Caco-2 (cell line): ENCODE results near the gene HHAT. TPM values are rescaled to one million over a fixed set of nuclear protein-coding genes. Genes with fewer than 3 reads are reported as not detected.

ENCODE experiments used
- BruUV-seq: library from RNA; stranded (reverse); fragments of 400-500 nt; replicated peaks from 2 replicates; lab custom pipeline; 2021; lab: Mats Ljungman, UMichigan
- CTCF ChIA-PET: fragments of 300-600 bp; sonication (Branson Sonifier 250); formaldehyde crosslinking; loops from one replicate; lab custom pipeline; 2022; ENCODE audit warnings: antibody characterized with exemption; lab: Charles Lee
- POLR2A ChIA-PET: fragments of 300-600 bp; sonication (Branson Sonifier 250); formaldehyde crosslinking; loops from one replicate; lab custom pipeline; 2022; ENCODE audit warnings: antibody characterized with exemption; lab: Charles Lee
- DNase-seq, 2 experiments: peaks; one replicate each; pipeline versions ENCODE4 v3.0.0 to v3.0.0-alpha.2; 2020 to 2022
- H3K27me3 ChIP-seq: replicated peaks from 2 replicates; pipeline ENCODE4 v1.6.0; 2011; ENCODE audit warnings: low read length; ENCODE audit not compliant: control insufficient read depth, insufficient read depth
- H3K36me3 ChIP-seq: 2 replicates; pipeline ENCODE4 v1.5.1; 2011; ENCODE audit warnings: low read length; ENCODE audit not compliant: control insufficient read depth, insufficient read depth
- H3K4me1 ChIP-seq: fragments of 250-450 bp; sonication (Bioruptor Pico); 2 replicates; pipeline ENCODE4 v1.5.1; 2020; ENCODE audit warnings: mild to moderate bottlenecking
- H3K4me3 ChIP-seq: 2 replicates; pipeline ENCODE4 v1.5.1; 2011; ENCODE audit warnings: low read depth, mild to moderate bottlenecking, control low read depth, low read length
- H3K9me3 ChIP-seq: fragments of 250-450 bp; sonication (Bioruptor Pico); 2 replicates; pipeline ENCODE4 v1.5.1; 2020; ENCODE audit warnings: mild to moderate bottlenecking, moderate library complexity
- H3K27ac Mint-ChIP-seq: one replicate; pipeline ENCODE4 v1.8.0; 2022; ENCODE audit warnings: mixed read lengths; ENCODE audit not compliant: unreplicated experiment
- H3K27me3 Mint-ChIP-seq: one replicate; pipeline ENCODE4 v1.8.0; 2022; ENCODE audit warnings: mixed read lengths; ENCODE audit not compliant: insufficient read depth, unreplicated experiment
- H3K36me3 Mint-ChIP-seq: one replicate; pipeline ENCODE4 v1.8.0; 2022; ENCODE audit warnings: mild to moderate bottlenecking, mixed read lengths; ENCODE audit not compliant: insufficient read depth, unreplicated experiment
- H3K4me1 Mint-ChIP-seq: one replicate; pipeline ENCODE4 v1.8.0; 2022; ENCODE audit warnings: low read depth, mixed read lengths; ENCODE audit not compliant: unreplicated experiment
- H3K4me3 Mint-ChIP-seq: one replicate; pipeline ENCODE4 v1.8.0; 2022; ENCODE audit warnings: mild to moderate bottlenecking, moderate library complexity, mixed read lengths; ENCODE audit not compliant: unreplicated experiment
- H3K9me3 Mint-ChIP-seq: one replicate; pipeline ENCODE4 v1.8.0; 2022; ENCODE audit warnings: mixed read lengths; ENCODE audit not compliant: unreplicated experiment
- CTCF ChIP-seq, 2 experiments: fragments of 200-600 bp in 1 of 2; IDR thresholded peaks; 1 replicate in 1 of 2; 2 replicates in 1 of 2; pipeline versions ENCODE4 v1.5.1 to v1.8.0; 2011 to 2022; ENCODE audit warnings: antibody characterized with exemption in 1 of 2, control low read depth in 1 of 2, inconsistent platforms in 1 of 2, low read depth in 1 of 2, low read length in 1 of 2, mild to moderate bottlenecking in 1 of 2, moderate library complexity in 1 of 2; ENCODE audit not compliant: insufficient read depth in 1 of 2, severe bottlenecking in 1 of 2, unreplicated experiment in 1 of 2
- intact Hi-C: fragments of 100-400 bp; cut with micrococcal nuclease; formaldehyde crosslinking; loops from one replicate; pipeline ENCODE4 v1.10.0; 2022; ENCODE audit not compliant: unreplicated experiment
- total RNA-seq: library from RNA; stranded (reverse); gene quantifications from 2 replicates; pipeline ENCODE4 v1.2.3, GENCODE V29; 2022

HHAT gene
- total RNA-seq, 1 experiment from 2014 or later: 3.9 TPM

- H3K4me1 Mint-ChIP-seq: no peaks in the 10 kb centered on the region
Measured at GRCh38 chr1:210446479-210446878, 117.8 kb downstream of the HHAT start.

GRCh38 chr1:210447456-210448057 is 118.9 kb downstream of the HHAT start:
- no peaks in the 10 kb centered on the region for H3K4me1 ChIP-seq
- no peaks in the 10 kb centered on the region for H3K36me3 Mint-ChIP-seq
- CTCF ChIA-PET: interaction anchor here (0.6 to 2.1 kb wide), 5 partner anchors 39 to 687 kb away, joined by 3 to 17 read pairs (median 4); partner anchors contain the start of gene KCNH1
- no peak overlapping the region for H3K4me3 Mint-ChIP-seq
- no peaks in the 10 kb centered on the region for H3K4me1 Mint-ChIP-seq
- no peak for TF ChIP-seq CTCF (IDR thresholded peaks at IDR 0.05; ENCODE audit: insufficient read depth in 1 of 2, low read depth in 1 of 2, low read length in 1 of 2, severe bottlenecking in 1 of 2, unreplicated experiment in 1 of 2)
- peaks cover 3% of the 10 kb centered on the region for H3K27me3 Mint-ChIP-seq
- intact Hi-C loops: loop anchor here (1.0 to 5.0 kb wide), 4 partner anchors 40 to 688 kb away; no protein-coding TSS in a partner anchor
- POLR2A ChIA-PET: no interaction called here
- no peaks in the 10 kb centered on the region for H3K9me3 Mint-ChIP-seq
- H3K36me3 ChIP-seq: no peaks in the 10 kb centered on the region
- DNase-seq: no peak
- H3K27me3 ChIP-seq: no peaks in the 10 kb centered on the region
- H3K9me3 ChIP-seq: no peaks in the 10 kb centered on the region
- H3K27ac Mint-ChIP-seq: no peak overlapping the region
- no peak overlapping the region for H3K4me3 ChIP-seq
- BruUV-seq: no TSS peak

More at GRCh38 chr1:210446479-210446878, 117.8 kb downstream of the HHAT start:
- no peak overlapping the region for H3K4me3 Mint-ChIP-seq
- Histone ChIP-seq H3K9me3 (no peaks in the 10 kb centered on the region), H3K36me3 (no peaks in the 10 kb centered on the region), H3K27me3 (no peaks in the 10 kb centered on the region), H3K4me1 (no peaks in the 10 kb centered on the region), H3K4me3 (no peak overlapping the region)
- no peak for TF ChIP-seq CTCF (IDR thresholded peaks at IDR 0.05; ENCODE audit: insufficient read depth in 1 of 2, low read depth in 1 of 2, low read length in 1 of 2, severe bottlenecking in 1 of 2, unreplicated experiment in 1 of 2)
- POLR2A ChIA-PET: no interaction called here
- no peak for DNase-seq
- no TSS peak for BruUV-seq
- intact Hi-C loops: loop anchor here (5.0 kb wide), 2 partner anchors 39 to 331 kb away; no protein-coding TSS in a partner anchor
- CTCF ChIA-PET: interaction anchor here (0.7 to 1.2 kb wide), 3 partner anchors 133 to 689 kb away, joined by 3 to 12 read pairs (median 3); no protein-coding TSS in a partner anchor
- H3K36me3 Mint-ChIP-seq: no peaks in the 10 kb centered on the region
- H3K27me3 Mint-ChIP-seq: no peaks in the 10 kb centered on the region
- no peak overlapping the region for H3K27ac Mint-ChIP-seq
- no peaks in the 10 kb centered on the region for H3K9me3 Mint-ChIP-seq

- TF ChIP-seq CTCF (IDR thresholded peaks at IDR 0.05; ENCODE audit: insufficient read depth in 1 of 2, low read depth in 1 of 2, low read length in 1 of 2, severe bottlenecking in 1 of 2, unreplicated experiment in 1 of 2): peak; percentile 49 to 68
- intact Hi-C loops: loop anchor here (1.0 to 5.0 kb wide), 4 partner anchors 41 to 687 kb away; no protein-coding TSS in a partner anchor
- no peaks in the 10 kb centered on the region for H3K27me3 ChIP-seq
- no peaks in the 10 kb centered on the region for H3K4me1 ChIP-seq
- Mint-ChIP-seq H3K9me3 (no peaks in the 10 kb centered on the region), H3K27ac (no peak overlapping the region), H3K4me3 (no peak overlapping the region), H3K36me3 (no peaks in the 10 kb centered on the region), H3K4me1 (no peaks in the 10 kb centered on the region), H3K27me3 (peaks cover 8% of the 10 kb centered on the region)
- no peak overlapping the region for H3K4me3 ChIP-seq
- BruUV-seq: no TSS peak
- peak in 1 of 2 experiments; percentile 41 for DNase-seq
- H3K9me3 ChIP-seq: no peaks in the 10 kb centered on the region
- ChIA-PET POLR2A (no interaction called here), CTCF (interaction anchor here (0.6 to 2.1 kb wide), 6 partner anchors 33 to 686 kb away, joined by 3 to 17 read pairs (median 3); partner anchors contain the start of gene KCNH1)
- H3K36me3 ChIP-seq: no peaks in the 10 kb centered on the region
Measured at GRCh38 chr1:210448297-210448892, 119.7 kb downstream of the HHAT start.
